Measurements from ENCODE around the gene KDM5B.

GRCh38 chr1:202791077-202791747 is 17.0 kb downstream of the KDM5B start:
- no peak for TF ChIP-seq TBP (IDR thresholded peaks at IDR 0.05; ENCODE audit: low read depth, low read length)
- TF ChIP-seq ATF2 (IDR thresholded peaks at IDR 0.05; ENCODE audit: low read length) = no peak
- no peak for TF ChIP-seq JUND (IDR thresholded peaks at IDR 0.05; ENCODE audit: low read length)
- TF ChIP-seq POLR2A (IDR thresholded peaks at IDR 0.05; ENCODE audit: control extremely low read depth in 1 of 2, low read depth in 2 of 2, low read length in 2 of 2) = no peak
- TF ChIP-seq GTF2F1 (IDR thresholded peaks at IDR 0.05; ENCODE audit: borderline replicate concordance, low read depth, low read length) = no peak
- TF ChIP-seq CEBPB (IDR thresholded peaks at IDR 0.05; ENCODE audit: low read depth, low read length) = no peak
- TF ChIP-seq TAF1 (IDR thresholded peaks at IDR 0.05; ENCODE audit: low read depth, low read length) = no peak
- TF ChIP-seq CREB1 (IDR thresholded peaks at IDR 0.05) = no peak
- TF ChIP-seq TEAD4 (IDR thresholded peaks at IDR 0.05; ENCODE audit: low read depth, low read length) = no peak
- no peak for TF ChIP-seq MAFK (IDR thresholded peaks at IDR 0.05; ENCODE audit: low read depth, low read length)
- TF ChIP-seq EZH2 (IDR thresholded peaks at IDR 0.05; ENCODE audit: low read depth, low read length, severe bottlenecking) = no peak

Measured in H1 (cell line).